Thyroid gland (tissue), 4 donors: ENCODE data around the gene CEP85. TPM values are rescaled to one million over a fixed set of nuclear protein-coding genes. Genes with fewer than 3 reads are reported as not detected.
A peak's percentile ranks its signal among the peaks of the same experiment; 100 is the strongest.

Experiments used
- DNase-seq, 2 donors: peaks; one replicate each; pipeline ENCODE4 v3.0.0-alpha.2; 2019
- H3K27ac ChIP-seq, 3 donors: fragments of 200-600 bp; sonication (generic); 1 replicate in 2 of 3; 2 replicates in 1 of 3; pipeline ENCODE4 v1.5.1; 2016 to 2019; ENCODE audit warnings: mild to moderate bottlenecking in 1 of 3, moderate library complexity in 1 of 3
- H3K27me3 ChIP-seq: fragments of 200-600 bp; sonication (generic); one replicate; pipeline ENCODE4 v1.5.1; 2019
- H3K36me3 ChIP-seq, 2 donors: fragments of 200-600 bp; sonication (generic); one replicate each; pipeline ENCODE4 v1.5.1; 2016 to 2019
- H3K4me1 ChIP-seq, 2 donors: fragments of 200-600 bp; sonication (generic); one replicate each; pipeline ENCODE4 v1.5.1; 2017 to 2019
- H3K4me3 ChIP-seq, 3 donors: fragments of 200-600 bp; sonication (generic); replicated peaks in 1 of 3; 1 replicate in 2 of 3; 2 replicates in 1 of 3; pipeline ENCODE4 v1.5.1; 2016; ENCODE audit warnings: mild to moderate bottlenecking in 1 of 3
- H3K9me3 ChIP-seq: fragments of 200-600 bp; sonication (generic); one replicate; pipeline ENCODE4 v1.5.1; 2017
- POLR2A ChIP-seq, 2 donors: fragments of 450-650 bp; IDR thresholded peaks; one replicate each; pipeline ENCODE4 v1.6.1; 2017; ENCODE audit warnings: antibody characterized with exemption in 2 of 2, mild to moderate bottlenecking in 2 of 2, moderate library complexity in 1 of 2
- WGBS, 2 donors: methylation state at CpG; one replicate each; pipeline ENCODE4 v1.1.5; 2017; 5-methylcytosine and 5-hydroxymethylcytosine counted together
- intact Hi-C: fragments of 100-400 bp; cut with DNase I; formaldehyde crosslinking; loops from one replicate; pipeline ENCODE4 v1.15.1; 2023
- total RNA-seq, 4 donors: library from RNA; depleted of rRNA; stranded (reverse); fragments of >200 nt; gene quantifications; one replicate each; pipeline ENCODE4 v1.2.3, GENCODE V29; 2016
- TF ChIP-seq, protein P1 (sequence below), 6 experiments: fragments of 200-600 bp in 3 of 6; fragments of 450-650 bp in 3 of 6; sonication (generic) in 3 of 6; IDR thresholded peaks; one replicate each; pipeline ENCODE4 v1.5.1; 2016 to 2019; ENCODE audit warnings: antibody characterized with exemption in 6 of 6, mild to moderate bottlenecking in 2 of 6, inconsistent platforms in 1 of 6, moderate library complexity in 1 of 6

CEP85 gene
- total RNA-seq, 4 donors from 2014 or later, result 16.0 to 27.0 (median 17.0) TPM

GRCh38 chr1:26279456-26280332, 45.7 kb downstream of the CEP85 start, which contains the start of gene SH3BGRL3:
TSS of gene SH3BGRL3 (plus strand) at chr1:26280086. CDS start at chr1:26280156, 70 bp downstream.
- H3K36me3 ChIP-seq, result peaks cover 6 to 7% of the 10 kb centered on the region in 2 donors
- peak within 1 kb of the TSS; percentile 77 to 78 (median 78) for H3K4me3 ChIP-seq
- H3K27me3 ChIP-seq, result no peaks in the 10 kb centered on the region
- intact Hi-C loops, result loop anchor here (5.0 kb wide), 1 partner anchor 43 kb away; no protein-coding TSS in a partner anchor
- 3 to 6% methylated on average over 20 to 51 of the region's 66 CpGs for WGBS, 2 donors
- H3K27ac ChIP-seq, result peak within 1 kb of the TSS; percentile 85 to 96 (median 89)
- peak; percentile 88 for DNase-seq
- H3K9me3 ChIP-seq, result no peaks in the 10 kb centered on the region
- TF ChIP-seq POLR2A (IDR thresholded peaks at IDR 0.05), result peak; percentile 75 to 89
- TF ChIP-seq, protein P1, sequence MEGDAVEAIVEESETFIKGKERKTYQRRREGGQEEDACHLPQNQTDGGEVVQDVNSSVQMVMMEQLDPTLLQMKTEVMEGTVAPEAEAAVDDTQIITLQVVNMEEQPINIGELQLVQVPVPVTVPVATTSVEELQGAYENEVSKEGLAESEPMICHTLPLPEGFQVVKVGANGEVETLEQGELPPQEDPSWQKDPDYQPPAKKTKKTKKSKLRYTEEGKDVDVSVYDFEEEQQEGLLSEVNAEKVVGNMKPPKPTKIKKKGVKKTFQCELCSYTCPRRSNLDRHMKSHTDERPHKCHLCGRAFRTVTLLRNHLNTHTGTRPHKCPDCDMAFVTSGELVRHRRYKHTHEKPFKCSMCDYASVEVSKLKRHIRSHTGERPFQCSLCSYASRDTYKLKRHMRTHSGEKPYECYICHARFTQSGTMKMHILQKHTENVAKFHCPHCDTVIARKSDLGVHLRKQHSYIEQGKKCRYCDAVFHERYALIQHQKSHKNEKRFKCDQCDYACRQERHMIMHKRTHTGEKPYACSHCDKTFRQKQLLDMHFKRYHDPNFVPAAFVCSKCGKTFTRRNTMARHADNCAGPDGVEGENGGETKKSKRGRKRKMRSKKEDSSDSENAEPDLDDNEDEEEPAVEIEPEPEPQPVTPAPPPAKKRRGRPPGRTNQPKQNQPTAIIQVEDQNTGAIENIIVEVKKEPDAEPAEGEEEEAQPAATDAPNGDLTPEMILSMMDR (IDR thresholded peaks at IDR 0.05), result peak in 3 of 6 experiments; percentile 19 to 45 (median 32)
- peaks cover 23 to 67% of the 10 kb centered on the region in 2 donors for H3K4me1 ChIP-seq

- no peak for TF ChIP-seq POLR2A (IDR thresholded peaks at IDR 0.05)
- TF ChIP-seq, protein P1 (IDR thresholded peaks at IDR 0.05), result no peak
- Histone ChIP-seq H3K27ac (peak overlapping the region; percentile 85 to 96 (median 89)), H3K36me3 (peaks cover 6 to 7% of the 10 kb centered on the region in 2 donors), H3K9me3 (no peaks in the 10 kb centered on the region), H3K4me1 (peaks cover 23 to 67% of the 10 kb centered on the region in 2 donors), H3K27me3 (no peaks in the 10 kb centered on the region), H3K4me3 (peak overlapping the region; percentile 77 to 78 (median 78))
- DNase-seq, result peak; percentile 22 to 40
- intact Hi-C loops, result no loop called here
- 21 to 30% methylated on average over 15 to 18 of the region's 20 CpGs for WGBS, 2 donors
These were observed 46.5 kb downstream of the CEP85 start for GRCh38 chr1:26280333-26281042.

DNA sequence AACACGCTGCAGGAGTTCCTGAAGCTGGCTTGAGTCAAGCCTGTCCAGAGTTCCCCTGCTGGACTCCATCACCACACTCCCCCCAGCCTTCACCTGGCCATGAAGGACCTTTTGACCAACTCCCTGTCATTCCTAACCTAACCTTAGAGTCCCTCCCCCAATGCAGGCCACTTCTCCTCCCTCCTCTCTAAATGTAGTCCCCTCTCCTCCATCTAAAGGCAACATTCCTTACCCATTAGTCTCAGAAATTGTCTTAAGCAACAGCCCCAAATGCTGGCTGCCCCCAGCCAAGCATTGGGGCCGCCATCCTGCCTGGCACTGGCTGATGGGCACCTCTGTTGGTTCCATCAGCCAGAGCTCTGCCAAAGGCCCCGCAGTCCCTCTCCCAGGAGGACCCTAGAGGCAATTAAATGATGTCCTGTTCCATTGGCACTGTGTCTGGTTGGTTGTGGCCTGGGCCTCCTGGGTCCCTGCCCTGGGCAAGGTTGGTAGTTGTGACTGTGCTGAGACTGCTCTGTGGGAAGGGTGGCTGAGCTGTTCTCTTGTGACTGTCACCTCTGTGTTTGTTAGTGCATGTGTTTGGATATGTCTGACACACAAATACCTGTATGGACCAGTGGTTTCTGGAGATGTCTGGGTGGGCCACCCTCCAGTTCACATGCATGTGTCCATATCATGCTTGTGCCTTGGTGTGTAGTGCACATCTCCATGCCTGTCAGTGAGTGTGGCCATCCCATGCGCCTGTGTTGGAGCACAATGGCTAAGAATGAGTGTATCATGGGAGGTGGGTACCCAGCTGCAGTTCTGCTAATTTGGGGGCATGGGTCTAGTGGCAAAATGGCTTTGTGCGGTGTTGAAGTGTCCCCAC, 47.3 kb downstream of the CEP85 start:
- WGBS, 2 donors, result 94 to 100% methylated on average over 5 of the region's 5 CpGs
- H3K9me3 ChIP-seq, result no peaks in the 10 kb centered on the region
- no peak for DNase-seq
- H3K27ac ChIP-seq, result no peak overlapping the region
- intact Hi-C loops, result no loop called here
- H3K27me3 ChIP-seq, result no peaks in the 10 kb centered on the region
- H3K4me3 ChIP-seq, result no peak overlapping the region
- peaks cover 6 to 7% of the 10 kb centered on the region in 2 donors for H3K36me3 ChIP-seq
- TF ChIP-seq, protein P1 (IDR thresholded peaks at IDR 0.05), result no peak
- TF ChIP-seq POLR2A (IDR thresholded peaks at IDR 0.05), result no peak
- peaks cover 23 to 59% of the 10 kb centered on the region in 2 donors for H3K4me1 ChIP-seq

- Histone ChIP-seq H3K4me3 (no peak overlapping the region), H3K36me3 (peaks cover 6% of the 10 kb centered on the region in 2 donors), H3K9me3 (no peaks in the 10 kb centered on the region), H3K4me1 (peaks cover 23 to 52% of the 10 kb centered on the region in 2 donors), H3K27me3 (no peaks in the 10 kb centered on the region), H3K27ac (no peak overlapping the region)
- TF ChIP-seq, protein P1 (IDR thresholded peaks at IDR 0.05), result no peak
- no peak for TF ChIP-seq POLR2A (IDR thresholded peaks at IDR 0.05)
- no peak for DNase-seq
- intact Hi-C loops, result no loop called here
- WGBS, 2 donors, result 60 to 69% methylated on average over 1 to 7 of the region's 15 CpGs
These were observed 48.0 kb downstream of the CEP85 start for GRCh38 chr1:26281971-26282370.
